ENCODE measurements around the gene ABCA6.

DNA sequence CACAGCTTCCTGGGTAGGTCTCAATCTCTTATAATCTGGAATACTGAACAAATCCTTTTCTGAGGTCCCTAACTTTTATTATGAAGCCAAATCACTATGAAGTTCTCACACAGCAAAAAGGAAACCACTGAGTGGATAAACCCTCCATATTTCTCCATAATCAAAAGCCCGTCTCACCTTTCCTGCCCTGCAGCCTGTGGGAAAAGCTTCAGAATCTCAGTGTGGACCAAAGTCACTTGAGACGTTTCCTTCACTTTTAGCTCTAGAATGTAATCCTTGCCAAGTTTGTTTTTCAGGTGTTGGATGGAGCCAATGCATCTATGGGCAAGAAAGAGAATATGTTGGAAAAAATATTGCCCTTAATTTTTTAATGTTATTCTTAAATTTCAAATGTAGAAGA lies 59.0 kb downstream of the ABCA6 start:
- TF ChIP-seq, protein P1, sequence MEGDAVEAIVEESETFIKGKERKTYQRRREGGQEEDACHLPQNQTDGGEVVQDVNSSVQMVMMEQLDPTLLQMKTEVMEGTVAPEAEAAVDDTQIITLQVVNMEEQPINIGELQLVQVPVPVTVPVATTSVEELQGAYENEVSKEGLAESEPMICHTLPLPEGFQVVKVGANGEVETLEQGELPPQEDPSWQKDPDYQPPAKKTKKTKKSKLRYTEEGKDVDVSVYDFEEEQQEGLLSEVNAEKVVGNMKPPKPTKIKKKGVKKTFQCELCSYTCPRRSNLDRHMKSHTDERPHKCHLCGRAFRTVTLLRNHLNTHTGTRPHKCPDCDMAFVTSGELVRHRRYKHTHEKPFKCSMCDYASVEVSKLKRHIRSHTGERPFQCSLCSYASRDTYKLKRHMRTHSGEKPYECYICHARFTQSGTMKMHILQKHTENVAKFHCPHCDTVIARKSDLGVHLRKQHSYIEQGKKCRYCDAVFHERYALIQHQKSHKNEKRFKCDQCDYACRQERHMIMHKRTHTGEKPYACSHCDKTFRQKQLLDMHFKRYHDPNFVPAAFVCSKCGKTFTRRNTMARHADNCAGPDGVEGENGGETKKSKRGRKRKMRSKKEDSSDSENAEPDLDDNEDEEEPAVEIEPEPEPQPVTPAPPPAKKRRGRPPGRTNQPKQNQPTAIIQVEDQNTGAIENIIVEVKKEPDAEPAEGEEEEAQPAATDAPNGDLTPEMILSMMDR (IDR thresholded peaks at IDR 0.05) = no peak
- no peak for TF ChIP-seq POLR2A (IDR thresholded peaks at IDR 0.05)
